ENCODE measurements around the gene GPI. TPM values are rescaled to one million over a fixed set of nuclear protein-coding genes. Genes with fewer than 3 reads are reported as not detected.
A peak's percentile ranks its signal among the peaks of the same experiment; 100 is the strongest.

GPI gene
- total RNA-seq, 1 donor from 2014 or later = 75.1 TPM

GRCh38 chr19:34341935-34342680 is 22.9 kb upstream of the GPI start:
- DNase-seq = no peak

- no peak for DNase-seq
Observed at GRCh38 chr19:34343751-34344150, 21.2 kb upstream of the GPI start.

- no peak for DNase-seq
Observed at GRCh38 chr19:34345947-34346351, 19.0 kb upstream of the GPI start.

GRCh38 chr19:34347561-34348165 is 17.3 kb upstream of the GPI start:
- DNase-seq = no peak

- DNase-seq = no peak
Observed at GRCh38 chr19:34348899-34349487, 16.0 kb upstream of the GPI start.

- no peak for DNase-seq
Observed at GRCh38 chr19:34350161-34350561, 14.8 kb upstream of the GPI start.

GRCh38 chr19:34351382-34351826 is 13.6 kb upstream of the GPI start:
- DNase-seq = no peak

- no peak for DNase-seq
Observed at GRCh38 chr19:34353546-34353945, 11.4 kb upstream of the GPI start.

- no peak for DNase-seq
Observed at GRCh38 chr19:34355201-34355600, 9.8 kb upstream of the GPI start.

GRCh38 chr19:34356875-34357274 is 8.1 kb upstream of the GPI start:
- DNase-seq = no peak

- DNase-seq = no peak
Observed at GRCh38 chr19:34357431-34357830, 7.6 kb upstream of the GPI start.

- peak; percentile 91 for DNase-seq
Observed at GRCh38 chr19:34359140-34359953, 5.6 kb upstream of the GPI start.

GRCh38 chr19:34359954-34360315 is 5.1 kb upstream of the GPI start:
- no peak for DNase-seq

GRCh38 chr19:34360354-34360909 is 4.6 kb upstream of the GPI start:
- DNase-seq = no peak

GRCh38 chr19:34362679-34363069 is 2.3 kb upstream of the GPI start:
- DNase-seq = no peak

- DNase-seq = no peak
Observed at GRCh38 chr19:34363094-34363493, 1.9 kb upstream of the GPI start.

- no peak for DNase-seq
Observed at GRCh38 chr19:34363930-34364329, 1.1 kb upstream of the GPI start.

GRCh38 chr19:34364462-34364829 is 550 bp upstream of the GPI start:
- no peak for DNase-seq

- DNase-seq = no peak
Observed at GRCh38 chr19:34365463-34366401, 736 bp downstream of the GPI start.

GRCh38 chr19:34366738-34367623 is 2.0 kb downstream of the GPI start:
- no peak for DNase-seq

GRCh38 chr19:34367624-34367957 is 2.6 kb downstream of the GPI start:
- DNase-seq = no peak
